ENCODE data around the gene PLPP7.
"Not testable (repeated sequence)": the region's sequence is repeated elsewhere in the genome, so short reads cannot be mapped to it uniquely, and the experiment has no call there.

Gene PLPP7

DNA sequence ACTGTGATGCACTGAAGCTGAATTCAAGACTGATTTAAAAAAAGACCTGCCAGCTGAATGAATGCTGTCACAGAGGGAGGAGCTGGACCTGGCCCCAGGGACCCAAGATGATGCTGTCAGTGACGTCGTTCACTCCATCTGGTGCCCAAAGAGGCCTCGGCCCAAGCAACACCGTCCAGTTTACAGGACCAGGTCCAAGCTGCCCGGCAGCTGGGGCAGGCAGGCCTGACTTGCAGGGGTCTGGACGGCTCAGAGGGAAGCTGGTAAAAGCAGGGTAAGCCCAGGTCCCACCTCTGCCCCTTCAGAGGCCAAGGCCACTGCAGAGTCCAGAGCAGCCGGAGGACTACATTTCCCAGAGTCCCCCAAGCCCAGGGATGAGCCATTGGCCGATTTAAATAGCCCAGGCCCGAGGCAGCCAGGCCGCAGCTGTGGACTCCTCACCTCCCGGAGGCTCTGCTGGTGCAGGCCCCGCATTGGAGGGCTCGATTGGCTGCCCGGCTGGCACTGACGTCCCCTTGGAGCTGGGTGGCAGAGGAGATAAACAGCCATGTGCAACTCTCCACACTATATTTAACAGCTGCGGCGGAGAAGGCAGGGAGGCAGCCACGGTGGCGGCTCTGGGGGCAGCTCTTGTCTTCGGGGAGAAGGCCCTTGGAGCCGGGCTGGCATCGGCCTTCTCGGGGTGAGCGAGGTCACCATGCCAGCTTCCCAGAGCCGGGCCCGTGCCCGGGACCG is at the start of gene PLPP7:
PLPP7 (plus strand) TSS at position 423 of the 735 bp plus-strand sequence; CDS start at position 698, 275 bp downstream.
- DNase-seq, result peak; percentile 72

DNA sequence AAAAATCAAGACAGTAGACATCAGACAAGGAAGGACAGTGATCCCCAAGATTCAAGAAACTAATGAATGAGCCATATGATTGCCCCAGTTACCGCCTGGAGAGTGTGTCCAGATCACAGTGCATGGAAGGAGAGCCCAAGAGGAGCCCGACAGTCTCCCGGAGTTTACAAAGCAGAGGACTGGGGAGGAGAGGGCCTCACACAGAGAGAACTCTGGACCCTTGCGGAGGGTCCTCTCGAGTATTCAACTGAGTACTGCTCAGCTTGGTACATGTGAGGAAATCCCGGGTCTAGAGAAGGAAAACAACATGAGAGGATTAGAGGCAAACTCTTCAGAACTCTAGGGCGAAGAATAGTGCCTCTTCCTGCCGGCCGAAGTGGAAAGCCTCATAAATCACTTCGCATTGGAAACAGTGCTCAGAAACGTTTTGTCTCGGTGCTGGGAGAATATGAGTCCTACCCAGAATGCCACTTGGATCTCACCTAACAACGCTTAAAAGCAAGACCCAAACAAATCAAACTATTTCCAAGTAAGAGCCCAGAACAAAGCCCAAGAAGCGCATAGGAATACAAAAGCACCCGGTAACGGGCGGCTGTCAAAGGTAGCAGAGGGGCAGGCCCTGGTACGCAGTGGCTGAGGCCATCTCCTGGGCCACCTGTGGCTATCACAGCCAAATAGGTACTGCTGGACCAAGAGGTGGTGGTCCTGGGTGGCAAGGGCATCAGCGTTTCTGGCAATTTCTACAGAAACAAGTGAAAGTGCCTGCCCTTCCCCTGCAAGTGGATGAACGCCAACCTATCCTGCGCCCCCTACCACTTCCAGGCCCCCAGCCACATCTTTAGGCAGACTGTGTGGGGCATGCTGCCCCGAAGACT is 49.2 kb upstream of the PLPP7 start:
- DNase-seq, result no peak

DNA sequence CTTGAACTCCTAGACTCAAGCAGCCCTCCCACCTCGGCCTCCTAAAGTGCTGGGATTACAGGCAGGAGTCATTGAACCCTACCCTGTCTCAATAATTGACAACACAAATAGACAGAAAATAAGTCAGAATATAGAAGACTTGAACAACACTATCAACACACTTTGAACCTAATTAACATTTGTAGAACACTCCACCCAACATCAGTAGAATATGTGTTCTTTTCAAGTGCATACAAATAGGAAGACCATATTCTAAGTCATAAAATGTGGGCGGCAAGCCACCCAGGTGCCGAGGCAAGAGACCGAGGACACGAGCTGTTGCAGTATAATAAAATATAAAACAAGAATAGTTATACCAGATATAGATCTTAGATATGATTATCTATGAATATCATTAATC is 45.2 kb upstream of the PLPP7 start:
- not testable (repeated sequence) for DNase-seq

DNA sequence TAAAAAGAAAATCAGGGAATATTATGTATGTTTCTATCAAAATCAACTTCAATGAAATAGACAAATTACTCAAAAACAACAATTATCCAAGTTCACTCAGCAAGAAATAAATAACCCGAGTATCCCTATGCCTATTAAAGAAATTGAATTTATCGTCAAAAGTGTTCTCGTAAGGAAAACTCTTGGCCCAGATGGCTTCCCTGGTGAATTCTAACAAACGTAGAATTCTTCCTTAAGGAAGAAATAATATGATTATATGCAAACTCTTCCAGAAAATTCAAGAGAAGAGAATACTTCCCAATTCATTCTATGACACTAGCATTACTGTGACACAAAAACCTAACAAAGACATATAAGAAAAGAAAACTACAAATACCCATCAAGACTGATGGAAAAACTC is 42.9 kb upstream of the PLPP7 start:
- DNase-seq, result no peak

DNA sequence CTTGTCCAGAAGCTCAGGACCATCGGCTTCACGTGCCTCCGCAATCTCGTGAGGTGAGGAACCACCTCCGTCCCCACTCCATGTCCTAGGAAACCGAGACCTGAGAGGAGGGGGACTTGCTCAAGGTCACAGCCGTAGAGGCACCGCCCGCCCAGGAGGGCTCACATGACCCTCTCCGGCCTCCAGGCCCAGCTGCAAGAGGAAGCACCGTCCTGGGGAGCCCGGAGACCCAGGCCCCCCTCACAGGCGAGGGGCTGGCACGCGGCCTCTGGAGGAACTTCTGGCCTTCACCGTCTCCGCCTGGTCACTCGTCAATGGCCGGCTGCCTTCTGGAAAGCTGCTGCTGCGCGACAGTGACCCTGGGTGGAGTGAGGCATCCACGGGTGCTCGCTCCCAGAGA is 37.4 kb upstream of the PLPP7 start:
- DNase-seq, result no peak

DNA sequence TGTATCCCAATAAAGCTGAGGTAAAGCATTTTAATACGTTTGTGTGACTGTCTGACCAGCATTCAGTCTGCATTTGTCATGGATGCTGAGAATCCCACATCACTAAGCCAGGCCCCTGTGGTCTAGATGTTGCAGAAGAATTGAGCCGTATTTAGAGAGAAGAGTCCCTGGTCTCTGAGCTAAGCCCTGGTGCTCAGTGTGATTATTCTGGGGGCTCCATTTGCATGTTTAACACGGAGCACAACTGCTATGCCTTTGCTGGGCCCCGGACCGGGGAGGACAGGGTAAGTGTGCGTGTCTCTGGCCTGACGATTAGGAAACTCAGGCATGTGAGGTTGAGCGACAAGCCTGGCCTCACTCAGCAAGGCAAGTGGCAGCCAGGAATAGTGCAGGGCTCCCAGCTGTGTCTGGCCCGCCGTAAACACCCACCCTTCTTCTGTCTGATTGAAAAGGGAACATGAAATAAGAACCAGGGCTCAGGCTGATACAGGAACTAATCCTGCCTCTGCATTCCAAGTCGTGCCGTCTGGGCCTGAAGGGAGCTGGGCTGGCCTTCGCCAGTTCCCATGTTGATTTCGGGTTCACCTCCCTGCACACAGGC is 35.5 kb upstream of the PLPP7 start:
- peak; percentile 84 for DNase-seq

DNA sequence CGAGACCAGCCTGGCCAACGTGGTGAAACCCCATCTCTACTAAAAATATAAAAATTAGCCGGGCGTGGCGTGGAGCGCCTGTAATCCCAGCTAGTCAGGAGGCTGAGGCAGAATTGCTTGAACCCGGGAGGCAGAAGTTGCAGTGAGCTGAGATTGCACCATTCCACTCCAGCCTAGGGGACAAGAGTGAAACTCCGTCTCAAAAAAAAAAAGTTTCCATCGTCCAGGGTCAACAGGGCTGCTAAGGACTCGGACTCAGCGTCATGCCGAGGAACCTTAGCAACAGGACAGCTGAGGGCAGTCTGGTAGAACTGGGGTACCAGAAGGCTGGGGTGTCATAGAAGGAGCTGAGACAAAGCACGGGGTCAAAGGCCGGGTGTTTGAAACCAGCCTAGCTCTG is 34.9 kb upstream of the PLPP7 start:
- no peak for DNase-seq

DNA sequence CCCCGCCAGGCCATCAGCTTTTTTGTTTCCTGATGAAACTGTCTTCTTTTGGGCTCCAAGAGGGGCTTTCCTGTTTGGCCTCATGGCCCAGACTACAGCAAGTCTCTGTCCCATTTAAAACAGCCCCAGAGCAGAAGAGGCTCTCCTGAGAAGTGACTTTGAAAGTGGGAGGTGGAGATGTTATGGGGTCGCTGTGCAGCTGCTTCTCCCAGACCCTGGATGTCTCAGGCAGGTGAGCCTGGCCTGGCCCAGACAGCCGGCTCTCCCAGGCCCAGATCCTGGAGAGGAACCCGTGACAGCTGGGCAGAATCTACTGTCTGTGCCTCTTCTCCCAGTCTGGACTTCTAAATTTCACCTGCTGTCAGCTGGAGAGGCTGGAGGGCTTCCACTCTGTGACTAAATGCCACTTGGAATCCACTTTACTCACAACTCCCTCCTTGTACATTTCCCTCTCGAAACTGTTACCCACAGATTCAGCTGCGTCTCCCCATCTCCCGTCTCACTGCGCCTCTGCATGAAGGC is 33.8 kb upstream of the PLPP7 start:
- no peak for DNase-seq

DNA sequence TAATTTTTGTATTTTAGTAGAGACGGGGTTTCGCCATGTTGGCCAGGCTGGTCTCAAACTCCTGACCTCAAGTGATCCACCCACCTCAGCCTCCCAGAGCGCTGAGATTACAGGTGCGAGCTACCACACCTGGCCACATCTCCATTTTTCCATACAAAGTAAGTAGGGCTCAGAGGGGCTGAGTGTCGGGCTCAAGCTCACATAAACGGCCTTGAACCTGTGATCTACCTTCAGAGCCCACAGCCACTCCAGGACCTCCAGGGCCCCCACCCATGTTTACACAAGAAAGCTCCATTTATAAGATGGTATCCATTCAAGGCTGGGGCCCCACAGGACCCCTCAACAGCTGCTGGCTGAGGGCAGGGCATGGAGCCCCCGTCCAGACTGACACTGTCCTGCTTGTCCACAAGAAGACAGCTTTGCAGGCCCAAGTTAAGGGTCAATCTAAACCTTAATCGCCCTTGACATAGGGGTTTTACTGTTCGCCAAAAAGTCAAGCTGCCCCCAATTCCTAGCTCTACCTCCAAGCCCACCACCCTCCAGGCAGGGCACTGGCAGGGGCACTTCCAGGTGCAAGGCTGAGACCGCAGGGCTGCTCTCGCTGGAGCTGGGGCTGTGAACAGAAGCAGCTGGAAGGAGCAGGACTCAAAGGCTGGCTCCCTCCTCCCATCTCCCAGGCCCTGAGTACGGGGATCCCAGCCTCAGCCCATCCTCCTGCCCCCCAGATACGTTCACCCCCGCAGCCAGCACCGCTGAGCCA is 32.1 kb upstream of the PLPP7 start:
- peak; percentile 5 for DNase-seq

DNA sequence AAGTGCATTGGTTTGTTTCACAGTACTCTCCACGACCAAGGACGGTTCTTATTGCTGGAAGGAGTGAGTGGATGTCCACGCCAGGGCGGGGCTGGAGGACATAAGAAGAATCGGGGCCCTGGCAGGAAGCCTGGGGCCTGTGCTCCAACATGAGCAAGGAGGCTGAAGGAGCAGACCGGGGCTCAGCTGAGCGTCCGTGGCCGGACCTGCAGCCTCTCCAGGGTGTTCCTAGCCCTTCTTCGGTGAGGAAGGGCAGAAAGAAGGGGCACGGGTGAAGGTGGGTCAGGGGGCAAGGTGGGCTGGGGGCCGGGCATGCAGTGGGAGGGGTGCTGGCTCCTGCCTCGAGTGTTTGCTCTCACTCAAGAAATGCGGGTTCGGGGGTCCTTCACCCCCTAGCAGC is 31.3 kb upstream of the PLPP7 start:
- DNase-seq, result peak; percentile 11

DNA sequence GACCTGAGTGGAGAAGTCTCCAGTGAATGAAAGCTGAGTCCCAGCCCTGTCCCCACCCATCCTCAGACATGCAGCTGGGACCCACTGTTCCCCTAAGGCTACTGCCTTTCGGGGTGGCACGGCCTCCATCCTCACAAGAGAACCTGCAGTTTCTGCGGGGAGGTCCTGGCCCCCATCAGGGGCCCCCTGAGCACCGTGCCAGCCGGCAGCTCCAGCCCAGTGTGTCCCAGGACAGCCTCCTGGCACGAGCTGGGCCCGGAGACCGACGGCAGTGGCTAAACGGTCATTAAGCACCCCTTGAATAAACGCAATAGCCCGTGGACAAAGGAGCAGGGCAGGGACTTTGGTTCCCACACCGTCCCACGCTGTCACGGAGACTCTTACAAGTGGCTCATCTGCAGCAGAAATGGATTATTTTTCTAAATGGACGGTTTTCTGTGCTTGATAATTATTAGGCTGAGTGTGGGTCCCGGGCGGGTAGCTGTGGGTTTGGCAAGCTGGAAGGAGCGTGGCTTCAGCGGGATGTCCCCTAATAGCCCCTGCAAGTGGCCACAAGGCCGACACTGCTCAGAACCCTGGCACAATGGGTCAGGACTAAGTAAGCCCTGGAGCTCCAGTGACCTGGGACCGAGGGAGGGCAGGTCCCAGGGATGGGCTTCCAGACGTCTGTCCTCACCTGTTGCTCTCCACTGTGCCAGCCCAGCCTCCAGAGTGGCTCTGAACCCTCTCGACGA is 30.7 kb upstream of the PLPP7 start:
- peak; percentile 1 for DNase-seq

DNA sequence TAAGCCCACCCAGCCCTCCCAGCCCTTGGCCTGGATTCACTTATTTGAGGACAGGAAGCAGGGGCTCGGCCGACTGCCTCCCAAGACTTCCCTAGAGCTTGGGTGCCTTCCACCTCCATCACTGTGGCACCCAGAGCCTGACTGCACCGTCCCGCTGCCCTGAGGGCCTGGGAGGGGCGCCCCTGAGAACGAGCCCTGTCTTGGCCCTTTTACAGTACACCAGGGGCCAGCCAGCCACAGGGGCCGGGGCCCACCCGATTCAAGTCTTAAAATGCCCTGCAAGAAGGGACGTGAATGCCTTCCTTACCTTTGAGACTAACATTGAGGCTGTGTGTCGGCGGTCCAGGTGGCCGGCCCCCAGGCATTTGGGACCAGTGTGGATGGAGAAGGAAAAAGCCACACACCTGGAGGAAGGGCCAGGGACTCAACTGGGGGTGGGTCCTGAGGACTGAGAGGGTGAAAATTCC is 30.1 kb upstream of the PLPP7 start:
- DNase-seq, result no peak

DNA sequence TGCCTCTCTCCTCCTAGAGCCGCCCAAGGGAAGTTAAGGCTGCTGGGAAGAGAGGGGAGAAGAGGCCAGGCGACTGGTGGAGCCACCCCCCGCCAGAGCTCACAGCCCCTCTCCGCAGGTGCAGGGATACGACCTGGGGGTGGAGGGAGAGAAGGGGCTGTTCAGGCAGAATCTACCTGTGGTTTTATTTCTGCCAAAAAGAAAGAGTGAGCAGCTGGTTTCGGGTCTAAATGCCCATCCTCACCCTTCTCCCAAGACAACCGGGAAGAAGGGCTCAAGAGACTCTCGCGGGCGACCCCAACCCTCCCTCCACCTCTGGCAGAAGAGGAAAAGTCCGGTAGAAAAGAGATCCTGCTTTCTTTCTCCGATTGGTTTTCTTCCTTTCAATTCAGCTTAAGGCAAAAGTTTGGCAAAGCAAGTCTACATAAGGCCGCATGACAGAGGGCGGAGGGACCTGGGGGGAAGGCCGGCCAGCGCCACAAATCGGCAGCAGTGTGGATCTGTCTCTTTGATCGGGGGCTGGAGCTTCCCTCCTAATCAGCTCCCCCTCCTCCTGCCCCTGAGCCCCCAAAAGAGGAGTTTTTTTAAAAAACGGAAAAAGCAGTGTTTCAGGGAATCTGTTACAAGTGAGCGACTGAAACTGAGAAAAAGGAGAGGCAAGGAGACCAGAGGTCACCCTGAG is 29.5 kb upstream of the PLPP7 start:
- DNase-seq, result no peak

DNA sequence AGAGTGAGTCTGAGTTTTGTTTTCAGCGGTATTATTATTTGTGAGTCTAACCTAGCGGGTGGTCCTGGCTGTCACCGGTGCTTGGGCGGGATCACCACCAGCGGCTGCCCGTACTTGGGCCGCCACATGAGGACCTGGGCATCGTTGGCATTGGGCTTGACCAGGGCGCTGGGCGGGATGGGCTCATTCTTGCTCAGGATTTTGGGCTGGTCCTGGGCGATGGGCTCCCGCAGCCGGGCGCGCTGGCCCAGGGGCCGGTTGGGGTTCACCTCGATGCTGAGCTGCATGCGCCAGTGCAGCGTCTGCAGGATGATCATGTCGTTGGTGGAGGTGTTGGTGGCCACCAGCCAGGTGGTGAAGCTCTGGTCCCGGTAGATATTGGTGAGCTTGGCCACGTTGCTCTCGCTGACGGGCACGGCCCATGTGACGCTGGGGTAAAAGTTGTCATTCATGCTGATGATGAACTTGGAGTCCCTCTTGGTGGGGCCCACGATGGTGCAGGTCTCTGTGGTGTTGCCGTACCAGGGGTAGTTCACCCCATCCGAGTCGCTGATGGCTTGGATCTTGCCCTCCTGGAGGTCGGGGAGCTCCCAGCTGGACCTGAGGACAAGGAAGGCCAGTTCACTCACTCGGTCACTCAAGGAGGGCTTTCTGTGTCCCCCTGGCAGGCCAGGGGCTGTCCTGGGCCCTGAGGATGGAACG is 28.6 kb upstream of the PLPP7 start:
- no peak for DNase-seq

DNA sequence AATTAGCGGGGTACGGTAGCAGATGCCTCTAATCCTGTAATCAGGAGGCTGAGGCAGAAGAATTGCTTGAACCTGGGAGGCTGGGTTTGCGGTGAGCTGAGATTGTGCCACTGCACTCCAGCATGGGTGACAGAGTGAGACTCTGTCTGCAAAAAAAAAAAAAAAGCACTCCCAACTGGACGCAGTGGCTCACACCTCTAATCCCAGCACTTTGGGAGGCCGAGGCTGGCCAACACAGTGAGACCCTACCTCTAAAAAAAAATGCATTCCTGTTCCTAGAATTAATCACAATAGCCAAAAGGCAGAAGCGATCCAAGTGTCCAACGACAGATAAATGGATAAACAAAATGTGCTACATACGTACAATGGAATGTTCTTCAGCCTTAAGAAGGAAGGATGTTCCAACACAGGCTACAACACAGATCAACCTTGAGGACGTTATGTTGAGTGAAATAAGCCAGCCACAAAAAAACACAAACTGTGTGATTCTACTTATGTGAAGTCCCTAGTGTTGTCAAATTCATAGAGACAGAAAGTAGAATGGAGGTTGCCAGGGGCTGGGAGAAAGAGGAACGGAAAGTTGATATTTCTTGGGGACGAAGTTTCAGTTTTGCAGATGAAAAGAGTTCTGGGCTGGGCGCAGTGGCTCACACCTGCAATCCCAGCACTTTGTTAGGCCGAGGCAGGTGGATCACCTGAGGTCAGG is 27.0 kb upstream of the PLPP7 start:
- DNase-seq, result no peak

DNA sequence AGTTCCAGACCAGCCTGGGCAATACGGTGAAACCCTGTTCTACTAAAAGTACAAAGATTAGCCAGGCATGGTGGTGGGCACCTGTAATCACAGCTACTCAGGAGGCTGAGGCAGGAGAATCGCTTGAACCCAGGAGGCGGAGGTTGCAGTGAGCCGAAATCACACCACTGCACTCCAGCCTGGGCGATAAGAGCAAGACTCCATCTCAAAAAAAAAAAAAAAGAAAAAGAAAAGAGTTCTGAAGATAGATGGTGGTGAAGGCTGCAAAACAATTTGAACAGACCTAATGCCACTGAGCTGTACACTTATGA is 26.5 kb upstream of the PLPP7 start:
- not testable (repeated sequence) for DNase-seq

DNA sequence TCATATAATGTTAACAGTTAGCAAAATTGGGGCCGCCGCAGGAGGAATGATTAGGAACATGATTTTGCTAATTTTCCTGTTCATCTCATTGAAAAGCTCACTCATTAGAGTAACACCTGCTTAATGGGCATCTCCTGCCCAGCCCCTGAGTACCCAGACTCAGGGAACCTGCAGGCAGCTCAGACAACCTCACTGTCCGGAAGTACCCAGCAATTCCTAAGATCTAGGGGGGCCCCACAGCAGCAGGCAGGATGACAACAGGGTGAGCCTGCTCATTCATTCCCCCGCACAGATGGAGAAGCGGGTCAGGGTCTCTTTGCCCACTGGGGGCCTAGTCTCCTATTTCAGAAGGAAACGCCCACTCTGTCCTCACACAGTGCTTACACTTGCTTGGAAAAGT is 25.8 kb upstream of the PLPP7 start:
- no peak for DNase-seq

DNA sequence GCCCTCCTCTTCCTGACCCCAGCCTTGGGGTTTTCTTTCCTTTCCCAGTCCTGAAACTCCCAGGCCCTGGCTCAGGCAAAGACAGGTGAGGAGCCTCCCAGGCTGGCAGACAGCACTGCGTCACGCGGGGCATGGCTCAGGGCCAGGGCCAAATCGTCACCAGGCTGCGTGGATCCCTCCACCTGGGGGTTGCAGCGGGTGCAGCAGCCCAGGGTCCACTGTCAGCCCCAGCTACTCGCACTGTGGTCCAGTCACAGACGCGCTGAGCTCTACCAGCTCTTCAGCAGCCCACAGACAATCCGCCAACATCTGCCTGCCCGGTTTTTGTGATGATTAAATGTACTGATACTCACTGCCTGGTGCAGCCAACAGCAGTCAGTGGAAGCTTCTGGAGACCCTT is 25.3 kb upstream of the PLPP7 start:
- DNase-seq, result peak; percentile 56

DNA sequence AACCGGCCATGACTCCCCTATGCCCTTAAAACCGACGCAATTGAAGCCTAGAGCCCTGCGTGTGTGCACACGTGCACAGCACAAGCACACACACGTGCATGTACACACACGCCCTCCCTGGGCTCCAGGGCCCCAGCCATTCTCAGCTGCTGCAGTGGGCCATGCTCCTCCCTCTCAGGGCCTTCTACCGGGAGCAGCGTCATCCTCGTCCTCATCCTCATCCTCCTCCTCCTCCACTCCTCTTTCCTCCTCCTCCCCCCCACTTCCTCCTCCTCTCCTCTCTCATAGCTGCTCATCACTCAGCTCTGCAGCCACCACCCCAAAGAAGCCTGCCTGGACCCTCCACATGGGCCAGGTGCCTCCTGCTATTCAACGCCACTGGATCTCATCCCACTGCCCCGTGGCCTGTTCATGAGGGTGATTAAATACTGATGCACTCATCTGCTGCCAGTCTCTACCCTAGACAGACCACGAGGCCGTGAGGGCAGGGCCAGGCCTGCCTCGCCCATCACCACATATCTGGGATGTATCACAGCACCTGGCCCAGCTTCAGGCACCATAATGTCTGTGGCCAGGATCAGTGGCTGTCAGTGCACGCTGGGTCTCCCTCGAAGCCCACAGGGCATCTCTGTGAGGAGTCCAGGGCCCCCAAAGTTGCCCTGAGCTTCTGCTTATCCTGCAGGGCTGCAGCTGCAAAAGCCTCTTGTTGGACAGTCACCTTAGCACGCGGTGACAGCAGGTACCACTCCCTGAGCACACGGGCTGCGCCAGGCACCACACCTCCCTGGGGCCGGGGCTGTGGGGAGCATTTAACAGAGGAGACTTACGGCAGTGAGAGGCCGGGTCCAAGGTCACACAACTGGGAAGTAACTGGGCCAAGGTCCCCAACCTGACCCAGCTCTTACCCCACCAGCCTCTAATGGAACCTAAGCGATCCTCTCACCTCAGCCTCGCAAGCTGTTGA is 23.0 kb upstream of the PLPP7 start:
- DNase-seq, result peak; percentile 28

Measured in hematopoietic multipotent progenitor cell treated with erythropoietin and hydrocortisone succinate and interleukin-3 and kit ligand, for 4 days (in vitro differentiated cells).